ES-I3 (cell line): Measurements from ENCODE around the gene KIF26A.
"Not testable (repeated sequence)": the region's sequence is repeated elsewhere in the genome, so short reads cannot be mapped to it uniquely, and the experiment has no call there.

Experiments
- H3K36me3 ChIP-seq: 2 replicates; pipeline ENCODE4 v1.6.1; 2013; ENCODE audit warnings: mild to moderate bottlenecking, low read length, control low read depth, moderate library complexity; ENCODE audit not compliant: insufficient read depth
- H3K4me1 ChIP-seq: 2 replicates; pipeline ENCODE4 v1.6.1; 2013; ENCODE audit warnings: mild to moderate bottlenecking, control low read depth, low read length; ENCODE audit not compliant: insufficient read depth
- H3K9ac ChIP-seq: 2 replicates; pipeline ENCODE4 v1.6.1; 2013; ENCODE audit warnings: low read depth, mild to moderate bottlenecking, low read length, moderate library complexity
- H3K9me3 ChIP-seq: 2 replicates; pipeline ENCODE4 v1.6.1; 2013; ENCODE audit warnings: mild to moderate bottlenecking, low read length, moderate library complexity; ENCODE audit not compliant: control insufficient read depth, insufficient read depth

Gene KIF26A

GRCh38 chr14:104146651-104147345, 8.4 kb downstream of the KIF26A start:
- Histone ChIP-seq H3K9ac (no peak overlapping the region), H3K36me3 (no peaks in the 10 kb centered on the region), H3K4me1 (peaks cover 28% of the 10 kb centered on the region), H3K9me3 (no peaks in the 10 kb centered on the region)

GRCh38 chr14:104147346-104148125, 9.1 kb downstream of the KIF26A start:
- Histone ChIP-seq H3K9ac (no peak overlapping the region), H3K36me3 (no peaks in the 10 kb centered on the region), H3K9me3 (no peaks in the 10 kb centered on the region), H3K4me1 (peaks cover 28% of the 10 kb centered on the region)

GRCh38 chr14:104148433-104149277, 10.3 kb downstream of the KIF26A start:
- Histone ChIP-seq H3K4me1 (peaks cover 28% of the 10 kb centered on the region), H3K36me3 (no peaks in the 10 kb centered on the region), H3K9ac (no peak overlapping the region), H3K9me3 (no peaks in the 10 kb centered on the region)

- Histone ChIP-seq H3K4me1 (peaks cover 28% of the 10 kb centered on the region), H3K9me3 (no peaks in the 10 kb centered on the region), H3K9ac (no peak overlapping the region), H3K36me3 (no peaks in the 10 kb centered on the region)
These were observed 10.8 kb downstream of the KIF26A start for GRCh38 chr14:104149278-104149595.

- Histone ChIP-seq H3K9me3 (no peaks in the 10 kb centered on the region), H3K9ac (no peak overlapping the region), H3K4me1 (peaks cover 28% of the 10 kb centered on the region)
These were observed 11.3 kb downstream of the KIF26A start for GRCh38 chr14:104149617-104150135.

GRCh38 chr14:104150136-104151025, 12.0 kb downstream of the KIF26A start:
- Histone ChIP-seq H3K36me3 (no peaks in the 10 kb centered on the region), H3K4me1 (peaks cover 28% of the 10 kb centered on the region), H3K9ac (no peak overlapping the region), H3K9me3 (no peaks in the 10 kb centered on the region)

More at GRCh38 chr14:104149617-104150135, 11.3 kb downstream of the KIF26A start:
- no peaks in the 10 kb centered on the region for H3K36me3 ChIP-seq

- Histone ChIP-seq H3K9me3 (no peaks in the 10 kb centered on the region), H3K36me3 (no peaks in the 10 kb centered on the region), H3K4me1 (peaks cover 28% of the 10 kb centered on the region), H3K9ac (no peak overlapping the region)
These were observed 12.6 kb downstream of the KIF26A start for GRCh38 chr14:104151026-104151381.

GRCh38 chr14:104151566-104152245, 13.3 kb downstream of the KIF26A start:
- Histone ChIP-seq H3K9ac (no peak overlapping the region), H3K36me3 (no peaks in the 10 kb centered on the region), H3K9me3 (no peaks in the 10 kb centered on the region), H3K4me1 (peaks cover 28% of the 10 kb centered on the region)

- Histone ChIP-seq H3K4me1 (peaks cover 28% of the 10 kb centered on the region), H3K9me3 (no peaks in the 10 kb centered on the region), H3K9ac (no peak overlapping the region), H3K36me3 (no peaks in the 10 kb centered on the region)
These were observed 13.8 kb downstream of the KIF26A start for GRCh38 chr14:104152246-104152575.

GRCh38 chr14:104152686-104153393, 14.5 kb downstream of the KIF26A start:
- H3K36me3 ChIP-seq, result no peaks in the 10 kb centered on the region
- no peak overlapping the region for H3K9ac ChIP-seq
- peaks cover 26% of the 10 kb centered on the region for H3K4me1 ChIP-seq
- H3K9me3 ChIP-seq, result no peaks in the 10 kb centered on the region

GRCh38 chr14:104153394-104153755, 15.0 kb downstream of the KIF26A start:
- peaks cover 20% of the 10 kb centered on the region; the same call in 1 of the 2 replicates for H3K4me1 ChIP-seq
- not testable (repeated sequence) for H3K9ac ChIP-seq, H3K36me3 ChIP-seq, H3K9me3 ChIP-seq

GRCh38 chr14:104154246-104154645, 15.9 kb downstream of the KIF26A start:
- no peaks in the 10 kb centered on the region for H3K36me3 ChIP-seq
- no peak overlapping the region for H3K9ac ChIP-seq
- peaks cover 14% of the 10 kb centered on the region; the same call in 1 of the 2 replicates for H3K4me1 ChIP-seq
- H3K9me3 ChIP-seq, result no peaks in the 10 kb centered on the region

- Histone ChIP-seq H3K9ac (no peak overlapping the region), H3K4me1 (peaks cover 4% of the 10 kb centered on the region; the same call in 1 of the 2 replicates), H3K9me3 (no peaks in the 10 kb centered on the region), H3K36me3 (no peaks in the 10 kb centered on the region)
These were observed 17.1 kb downstream of the KIF26A start for GRCh38 chr14:104155513-104155912.
